K562 (cell line): ENCODE data around the gene ASB6. TPM values are rescaled to one million over a fixed set of nuclear protein-coding genes. Genes with fewer than 3 reads are reported as not detected.
A peak's percentile ranks its signal among the peaks of the same experiment; 100 is the strongest.

Experiments used
- CREM ChIP-seq: IDR thresholded peaks from 2 replicates; pipeline ENCODE4 v1.6.1; 2014; ENCODE audit warnings: antibody characterized with exemption, low read depth
- ELF1 ChIP-seq: fragments of 200-800 bp; sonication (Bioruptor generic); IDR thresholded peaks from 2 replicates; pipeline ENCODE4 v1.6.1; 2016; ENCODE audit warnings: missing genetic modification characterization, missing compliant biosample characterization
- HMG20A ChIP-seq: fragments of 450-650 bp; formaldehyde crosslinking; conservative IDR thresholded peaks from 2 replicates; pipeline ENCODE4 v1.4.0; 2020; ENCODE audit warnings: mild to moderate bottlenecking, mixed read lengths
- HNRNPH1 ChIP-seq: fragments of 200-400 bp; formaldehyde crosslinking; optimal IDR thresholded peaks from 2 replicates; pipeline ENCODE3; 2017; ENCODE audit warnings: low read depth, mild to moderate bottlenecking, low read length, moderate library complexity
- HOMEZ ChIP-seq: fragments of 250-450 bp; sonication (Bioruptor Pico); IDR thresholded peaks from 2 replicates; pipeline ENCODE4 v1.4.0; 2020; ENCODE audit warnings: mild to moderate bottlenecking, moderate library complexity
- JUND ChIP-seq, 2 experiments: IDR thresholded peaks; 2 replicates in 1 of 2; 3 replicates in 1 of 2; pipeline ENCODE4 v1.6.1; 2011; ENCODE audit warnings: borderline replicate concordance in 2 of 2, low read depth in 2 of 2, low read length in 2 of 2, improper control_type of control experiment in 1 of 2, missing biosample characterization in 1 of 2, missing genetic modification characterization in 1 of 2, missing genetic modification reagents in 1 of 2
- KLF6 ChIP-seq: fragments of 250-450 bp; sonication (Bioruptor Pico); IDR thresholded peaks from 2 replicates; pipeline ENCODE4 v1.4.0; 2020; ENCODE audit warnings: mild to moderate bottlenecking, moderate library complexity, borderline replicate concordance
- MAX ChIP-seq: sonication (generic); formaldehyde crosslinking; IDR thresholded peaks from 2 replicates; pipeline ENCODE4 v1.9.0; 2022; ENCODE audit warnings: mild to moderate bottlenecking, missing genetic modification reagents
- MECOM ChIP-seq: fragments of 250-450 bp; sonication (Bioruptor Pico); IDR thresholded peaks from 2 replicates; pipeline ENCODE4 v1.8.0; 2022; ENCODE audit warnings: inconsistent platforms
- MIER1 ChIP-seq: fragments of 450-650 bp; IDR thresholded peaks from 2 replicates; pipeline ENCODE4 v1.6.1; 2016; ENCODE audit warnings: antibody characterized with exemption, mild to moderate bottlenecking, low read depth
- NCOA1 ChIP-seq: fragments of 450-650 bp; IDR thresholded peaks from 2 replicates; pipeline ENCODE4 v1.6.1; 2016; ENCODE audit warnings: low read depth
- THRA ChIP-seq: fragments of 450-650 bp; IDR thresholded peaks from 2 replicates; pipeline ENCODE4 v1.6.1; 2017; ENCODE audit warnings: mild to moderate bottlenecking, moderate library complexity
- ZBTB26 ChIP-seq: fragments of 450-650 bp; formaldehyde crosslinking; IDR thresholded peaks from 2 replicates; pipeline ENCODE4 v1.4.0; 2022; ENCODE audit warnings: missing genetic modification characterization
- ZMIZ1 ChIP-seq, 2 experiments: fragments of 150-350 bp in 1 of 2; IDR thresholded peaks; 2 replicates each; pipeline ENCODE4 v1.6.1; 2012 to 2016; ENCODE audit warnings: low read depth in 2 of 2, low read length in 2 of 2, mild to moderate bottlenecking in 1 of 2, moderate library complexity in 1 of 2
- ZNF57 ChIP-seq: fragments of 450-650 bp; formaldehyde crosslinking; IDR thresholded peaks from 2 replicates; pipeline ENCODE4 v1.4.0; 2020; ENCODE audit warnings: mild to moderate bottlenecking, moderate library complexity
- polyA plus RNA-seq, 8 experiments: library from polyadenylated mRNA; depleted of rRNA in 4 of 8; stranded (reverse) in 5 of 8; unstranded in 3 of 8; fragments of >200 nt; fragmentation: Nextera tagmentation in 2 of 8; fragmentation: Illumina TruSeq in 1 of 8; extraction: Ambion mirVana in 2 of 8; extraction: Trizol in 1 of 8; gene quantifications; 2 replicates each; pipeline versions ENCODE4 v1.2.1 to v1.2.3, GENCODE V29; 2011 to 2014; ENCODE audit warnings: inconsistent platforms in 1 of 8, missing spikeins in 1 of 8
- total RNA-seq, 7 experiments: library from RNA; depleted of rRNA in 6 of 7; stranded (reverse); fragments of >200 nt in 6 of 7; fragmentation: Illumina TruSeq in 2 of 7; extraction: Trizol in 2 of 7; gene quantifications; 2 replicates each; pipeline versions ENCODE4 v1.2.1 to v1.2.3, GENCODE V29; 2011 to 2021; ENCODE audit warnings: low replicate concordance in 1 of 7
- TF ChIP-seq, protein P1 (sequence below): fragments of 250-450 bp; sonication (Bioruptor Pico); IDR thresholded peaks from 2 replicates; pipeline ENCODE4 v1.5.0; 2021; ENCODE audit warnings: mild to moderate bottlenecking, moderate library complexity

Gene ASB6
- total and polyA plus RNA-seq, 9 of the 15 experiments (the other 6 are each of a cell fraction or from before 2014, with no cell fraction given) = 0.92 to 17.8 (median 11.3) TPM

GRCh38 chr9:129626079-129626624 lies 15.8 kb downstream of the ASB6 start, which contains the start of gene NTMT1 (continued):
- TF ChIP-seq MECOM (CRISPR knock-in tag) = no peak
- TF ChIP-seq ZBTB26 = no peak
- TF ChIP-seq HOMEZ (CRISPR knock-in tag) = no peak
- no peak for TF ChIP-seq ZMIZ1 (IDR thresholded peaks at IDR 0.05; ENCODE audit: low read depth in 2 of 2, low read length in 2 of 2)
- TF ChIP-seq HNRNPH1 = no peak
- no peak for TF ChIP-seq MIER1
- TF ChIP-seq KLF6 (CRISPR knock-in tag) = peak; percentile 46; the same call in 1 of the 2 replicates
- peak; percentile 97 for TF ChIP-seq CREM
- no peak for TF ChIP-seq HMG20A (CRISPR knock-in tag)
- no peak for TF ChIP-seq ZNF57 (CRISPR knock-in tag)
- no peak for TF ChIP-seq ELF1 (tag)
- TF ChIP-seq MAX (CRISPR knock-in tag) = peak; percentile 99
- no peak for TF ChIP-seq THRA
- TF ChIP-seq, protein P1, sequence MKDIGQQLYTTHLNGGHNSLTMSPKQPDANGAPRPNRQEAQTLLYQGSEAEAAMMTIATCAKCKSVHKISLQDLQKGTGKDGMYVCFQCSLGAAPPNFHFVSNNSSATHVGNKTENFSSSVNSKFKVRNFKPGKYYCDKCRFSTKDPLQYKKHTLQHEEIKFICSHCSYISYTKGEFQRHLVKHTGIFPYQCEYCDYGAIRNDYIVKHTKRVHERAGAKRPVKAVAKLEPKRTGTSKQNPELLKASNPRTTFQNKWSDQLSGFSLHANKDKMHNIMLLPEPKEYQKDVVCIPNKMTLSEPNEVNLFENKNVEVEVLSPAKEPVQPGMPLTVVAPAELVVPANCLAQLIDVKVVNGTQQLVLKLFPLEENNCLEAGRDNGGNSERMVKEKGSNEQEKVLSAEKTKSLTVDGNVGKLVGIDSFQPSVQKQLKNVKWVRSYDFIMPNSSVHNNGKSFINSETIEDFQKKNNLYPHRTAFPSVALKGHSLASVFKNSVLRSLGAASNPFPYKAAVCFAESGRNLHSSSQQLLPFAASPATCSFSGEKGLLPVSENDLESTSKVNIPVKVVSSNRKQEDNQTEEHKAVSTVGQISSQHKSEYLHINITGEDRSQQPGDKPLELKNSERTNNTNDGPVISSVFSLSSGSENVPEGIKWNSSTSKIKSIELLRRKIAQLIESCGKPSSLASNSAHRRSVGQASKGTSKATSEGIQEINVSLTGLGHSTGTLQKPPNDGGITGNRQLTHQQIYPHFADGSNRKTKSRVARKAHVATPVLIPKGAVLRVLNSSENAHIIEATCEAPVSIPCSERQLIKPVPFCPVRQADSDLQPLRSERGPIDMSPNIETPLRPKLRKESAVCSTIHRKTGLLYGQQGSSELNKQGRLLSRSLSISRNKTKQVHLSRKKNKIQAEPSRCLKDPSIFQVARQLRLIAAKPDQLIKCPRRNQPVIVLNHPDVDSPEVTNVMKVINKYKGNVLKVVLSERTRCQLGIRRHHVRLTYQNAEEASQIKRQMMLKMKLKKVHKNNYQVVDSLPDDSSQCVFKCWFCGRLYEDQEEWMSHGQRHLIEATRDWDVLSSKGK (CRISPR knock-in tag) = no peak
- no peak for TF ChIP-seq NCOA1
- peak; percentile 59; the same call in 1 of the 2 replicates for TF ChIP-seq JUND (IDR thresholded peaks at IDR 0.05; ENCODE audit: borderline replicate concordance, low read depth, low read length)
- no peak for TF ChIP-seq JUND (tag; IDR thresholded peaks at IDR 0.05; ENCODE audit: borderline replicate concordance, low read depth, low read length)
